Fibroblast of lung (primary cell): ENCODE data around the gene SLC26A2.

Experiments used
- CTCF ChIP-seq, 2 donors: IDR thresholded peaks in 1 of 2; conservative IDR thresholded peaks in 1 of 2; 1 replicate in 1 of 2; 2 replicates in 1 of 2; pipeline ENCODE4 v1.5.1; 2011 to 2012; ENCODE audit warnings: low read length in 2 of 2, control low read depth in 1 of 2, inconsistent platforms in 1 of 2, low read depth in 1 of 2, mild to moderate bottlenecking in 1 of 2
- EZH2 ChIP-seq: IDR thresholded peaks from 2 replicates; pipeline ENCODE4 v1.5.1; 2012; ENCODE audit warnings: low read length, control low read depth, mild to moderate bottlenecking; ENCODE audit errors: missing control alignments

GRCh38 chr5:149940077-149940574 lies 20.4 kb upstream of the SLC26A2 start:
- TF ChIP-seq CTCF (conservative IDR thresholded peaks at IDR 0.05 in 1 of 2, IDR thresholded peaks at IDR 0.05 in 1 of 2; ENCODE audit: low read depth in 1 of 2, low read length in 2 of 2) (no peak), EZH2 (no peak)
